HCT116 (cell line): ENCODE data around the gene LRIT2.
"Not testable (repeated sequence)": the region's sequence is repeated elsewhere in the genome, so short reads cannot be mapped to it uniquely, and the experiment has no call there.

Experiments used
- CTCF ChIP-seq, 3 experiments: fragments of 200-600 bp in 1 of 3; sonication (generic) in 1 of 3; IDR thresholded peaks in 2 of 3; conservative IDR thresholded peaks in 1 of 3; 2 replicates each; pipeline ENCODE4 v1.5.1; 2012 to 2017; ENCODE audit warnings: low read depth in 2 of 3, low read length in 2 of 3, antibody characterized with exemption in 1 of 3, borderline replicate concordance in 1 of 3, control low read depth in 1 of 3, mild to moderate bottlenecking in 1 of 3, mixed read lengths in 1 of 3, mixed run types in 1 of 3, moderate library complexity in 1 of 3; ENCODE audit not compliant: insufficient read depth in 1 of 3
- POLR2A ChIP-seq: IDR thresholded peaks from 2 replicates; pipeline ENCODE4 v1.7.0; 2011; ENCODE audit warnings: borderline replicate concordance; ENCODE audit not compliant: insufficient read depth, insufficient read length; ENCODE audit errors: extremely low read depth
- REST ChIP-seq: IDR thresholded peaks from 2 replicates; pipeline ENCODE4 v1.6.1; 2012; ENCODE audit warnings: low read depth
- ZBTB33 ChIP-seq: IDR thresholded peaks from 2 replicates; pipeline ENCODE4 v1.6.1; 2011; ENCODE audit warnings: mild to moderate bottlenecking, low read length, moderate library complexity; ENCODE audit not compliant: insufficient replicate concordance; ENCODE audit errors: extremely low read depth
- ZNF274 ChIP-seq: fragments of 200-500 bp; sonication (Bioruptor generic); IDR thresholded peaks from 2 replicates; pipeline ENCODE4 v1.6.1; 2014; ENCODE audit warnings: mild to moderate bottlenecking, low read depth, low read length, inconsistent platforms

- TF ChIP-seq CTCF (IDR thresholded peaks at IDR 0.05 in 2 of 3, conservative IDR thresholded peaks at IDR 0.05 in 1 of 3; ENCODE audit: borderline replicate concordance in 1 of 3, insufficient read depth in 1 of 3, low read depth in 2 of 3, low read length in 2 of 3); ZBTB33; REST; ZNF274; POLR2A: not testable (repeated sequence)
Observed at GRCh38 chr10:84180386-84180785, 45.0 kb downstream of the LRIT2 start.
